Duodenal mucosa (tissue), 2 donors: Measurements from ENCODE around the gene PRODH.
"Not testable (repeated sequence)": the region's sequence is repeated elsewhere in the genome, so short reads cannot be mapped to it uniquely, and the experiment has no call there.

Experiments
- H3K27ac ChIP-seq: one replicate; pipeline ENCODE4 v1.7.0; 2013; ENCODE audit warnings: low read depth, low read length
- H3K27me3 ChIP-seq, 2 donors: one replicate each; pipeline ENCODE4 v1.7.0; 2013; ENCODE audit warnings: low read length in 2 of 2, control low read depth in 1 of 2; ENCODE audit not compliant: insufficient read depth in 2 of 2, control insufficient read depth in 1 of 2
- H3K36me3 ChIP-seq, 2 donors: one replicate each; pipeline ENCODE4 v1.7.0; 2013; ENCODE audit warnings: low read length in 2 of 2, control low read depth in 1 of 2; ENCODE audit not compliant: insufficient read depth in 2 of 2, control insufficient read depth in 1 of 2
- H3K4me1 ChIP-seq, 2 donors: one replicate each; pipeline ENCODE4 v1.7.0; 2013; ENCODE audit warnings: low read length in 2 of 2, control low read depth in 1 of 2; ENCODE audit not compliant: insufficient read depth in 2 of 2, control insufficient read depth in 1 of 2
- H3K4me3 ChIP-seq, 2 donors: one replicate each; pipeline ENCODE4 v1.7.0; 2013; ENCODE audit warnings: low read length in 2 of 2, low read depth in 1 of 2
- H3K9ac ChIP-seq, 2 donors: one replicate each; pipeline ENCODE4 v1.7.0; 2013; ENCODE audit warnings: low read length in 2 of 2, low read depth in 1 of 2
- H3K9me3 ChIP-seq, 2 donors: one replicate each; pipeline ENCODE4 v1.7.0; 2013; ENCODE audit warnings: low read length in 2 of 2, control low read depth in 1 of 2; ENCODE audit not compliant: control insufficient read depth in 1 of 2

PRODH gene

DNA sequence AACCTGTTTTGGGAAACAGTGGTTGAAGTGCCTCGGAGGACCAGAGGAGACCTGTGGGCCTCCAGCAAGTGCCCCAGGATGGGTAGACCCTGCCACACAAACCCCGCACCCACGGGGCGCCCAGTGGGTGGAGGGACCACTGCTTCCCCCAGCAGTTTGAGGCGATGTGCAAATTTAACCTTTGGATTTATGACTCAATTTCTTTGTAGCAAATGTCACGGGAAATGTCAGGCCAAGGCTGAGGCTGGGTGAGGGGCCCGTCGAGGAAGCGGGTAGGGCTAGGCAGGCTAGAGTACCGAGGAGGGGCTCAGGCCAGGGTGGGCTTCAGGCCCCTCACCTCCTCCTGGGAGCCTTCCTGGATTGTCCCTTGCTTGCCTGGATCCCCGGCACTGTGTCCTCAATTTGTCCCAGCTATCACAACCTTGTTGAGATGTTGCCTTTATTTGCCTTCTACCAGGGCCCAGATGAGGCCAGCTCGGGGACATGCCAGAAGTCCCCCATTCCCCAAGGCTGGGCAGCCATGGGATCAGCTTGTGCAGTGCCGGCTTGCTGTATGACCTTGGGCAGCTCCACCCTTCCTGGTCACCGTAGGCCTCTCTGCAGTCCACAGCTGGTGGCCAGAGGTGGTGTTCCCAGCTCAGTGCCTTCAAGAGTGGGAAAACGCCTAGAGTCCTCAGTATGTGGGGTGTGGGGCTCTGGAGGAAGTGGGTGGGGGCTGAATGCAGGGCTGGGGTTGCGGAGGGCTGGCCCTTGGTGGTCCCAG lies 39.5 kb upstream of the PRODH start:
- H3K9me3 ChIP-seq = peaks cover 0 to under 1% of the 10 kb centered on the region in 2 donors
- H3K4me3 ChIP-seq = no peak overlapping the region
- no peaks in the 10 kb centered on the region for H3K36me3 ChIP-seq
- H3K27me3 ChIP-seq = peaks cover 0 to 1% of the 10 kb centered on the region in 2 donors
- no peaks in the 10 kb centered on the region for H3K4me1 ChIP-seq
- no peak overlapping the region for H3K27ac ChIP-seq
- no peak overlapping the region for H3K9ac ChIP-seq

DNA sequence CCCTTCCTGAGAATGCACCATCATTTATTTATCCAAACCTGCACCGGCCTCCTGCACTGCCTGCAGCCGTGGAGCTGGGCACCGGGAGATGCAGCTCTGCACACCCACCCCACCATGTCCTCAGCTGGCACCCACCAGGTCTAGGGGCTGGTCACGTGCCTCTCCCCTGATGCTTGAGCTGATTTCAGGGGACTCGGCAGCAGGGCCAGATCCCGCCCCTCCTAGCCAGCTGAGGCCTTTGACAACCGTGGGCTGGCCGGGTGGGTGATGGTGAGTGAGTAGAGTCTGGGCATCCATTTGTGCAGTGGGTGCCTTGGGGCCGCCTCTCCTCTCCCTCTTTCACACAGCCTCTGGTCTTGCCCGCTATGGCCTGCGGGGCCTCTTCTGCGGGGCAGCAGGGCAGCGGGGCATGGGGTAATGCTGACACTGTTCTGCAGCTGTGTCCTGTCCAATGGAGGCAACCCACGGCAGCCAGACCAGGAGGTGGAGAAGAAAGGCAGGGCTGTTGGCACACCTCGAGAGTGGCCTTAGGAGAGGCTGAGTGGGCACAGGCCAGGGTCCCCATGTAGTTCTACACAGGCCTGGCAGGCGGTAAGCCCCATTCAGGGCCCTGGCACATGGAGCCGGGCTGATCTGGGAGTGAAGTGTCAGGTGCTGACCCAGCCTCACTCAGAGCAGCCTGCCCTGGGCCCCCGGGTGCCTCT lies 38.5 kb upstream of the PRODH start:
- Histone ChIP-seq H3K9ac (no peak overlapping the region), H3K9me3 (no peaks in the 10 kb centered on the region)

DNA sequence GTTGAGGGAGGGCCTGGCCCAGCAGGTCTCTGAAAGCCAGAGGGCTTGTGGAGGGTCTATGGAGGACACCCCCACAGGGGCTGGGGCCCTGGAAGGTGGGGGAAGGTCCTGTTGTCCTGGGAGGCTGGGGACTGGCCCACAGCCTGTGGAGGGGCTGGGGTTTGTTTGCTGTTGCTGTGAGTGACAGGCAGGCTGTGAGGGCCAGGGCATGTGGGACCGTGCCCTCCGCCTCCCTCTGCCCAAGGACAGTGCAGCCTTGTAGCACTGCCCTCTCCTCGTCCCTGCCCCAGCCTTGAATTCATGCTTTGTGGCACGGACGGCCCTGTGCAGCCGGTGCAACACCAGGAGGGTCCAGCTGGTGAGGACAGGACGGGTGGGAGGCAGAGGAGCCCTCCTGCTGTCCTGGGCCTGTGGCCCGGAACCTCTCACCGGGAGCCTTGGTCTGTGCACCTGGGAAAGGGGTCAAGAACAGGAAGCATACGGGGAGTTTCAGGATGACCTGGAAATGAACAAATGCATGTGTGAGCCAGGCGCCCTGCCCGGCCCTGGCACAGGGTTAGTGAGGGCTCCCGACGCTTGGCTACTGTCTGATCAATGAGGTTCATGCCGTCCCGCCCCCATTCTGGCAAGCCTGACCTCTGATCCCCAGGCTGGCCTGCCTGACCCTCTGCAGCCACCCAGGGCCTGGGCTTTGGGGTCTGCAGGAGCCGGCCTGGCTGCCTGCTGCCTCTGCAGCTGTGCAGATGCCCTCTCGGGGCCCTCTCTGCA lies 37.4 kb upstream of the PRODH start:
- Histone ChIP-seq H3K9ac (no peak overlapping the region), H3K9me3 (no peaks in the 10 kb centered on the region), H3K27me3 (peaks cover 0 to 3% of the 10 kb centered on the region in 2 donors), H3K36me3 (no peaks in the 10 kb centered on the region), H3K4me3 (no peak overlapping the region), H3K27ac (no peak overlapping the region), H3K4me1 (no peaks in the 10 kb centered on the region)

More for the DNA sequence above, 38.5 kb upstream of the PRODH start:
- H3K27me3 ChIP-seq = peaks cover 0 to 3% of the 10 kb centered on the region in 2 donors
- no peak overlapping the region for H3K4me3 ChIP-seq
- H3K36me3 ChIP-seq = no peaks in the 10 kb centered on the region
- no peak overlapping the region for H3K27ac ChIP-seq
- no peaks in the 10 kb centered on the region for H3K4me1 ChIP-seq

DNA sequence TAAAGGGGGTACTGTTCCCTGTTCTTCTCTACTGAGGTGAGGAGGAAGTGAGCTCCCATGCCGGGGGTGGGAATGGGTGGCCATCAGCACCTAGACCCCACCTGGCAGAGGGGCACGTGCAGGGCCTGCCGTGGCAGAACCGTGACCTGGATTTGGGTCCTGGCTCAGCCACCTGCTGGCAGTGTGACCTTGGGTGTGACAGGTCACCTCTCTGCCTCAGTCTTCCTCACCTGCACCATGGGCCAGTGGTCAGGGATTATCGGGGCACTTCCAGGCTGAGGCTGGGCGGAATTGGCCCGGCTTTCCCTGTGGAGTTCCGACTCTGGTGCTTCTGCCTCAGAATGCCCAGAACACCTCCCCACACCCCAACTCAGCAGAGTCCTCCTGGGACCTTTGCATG lies 36.5 kb upstream of the PRODH start:
- H3K27me3 ChIP-seq, H3K9me3 ChIP-seq, H3K4me1 ChIP-seq, H3K27ac ChIP-seq, H3K36me3 ChIP-seq, H3K9ac ChIP-seq, H3K4me3 ChIP-seq: not testable (repeated sequence)

DNA sequence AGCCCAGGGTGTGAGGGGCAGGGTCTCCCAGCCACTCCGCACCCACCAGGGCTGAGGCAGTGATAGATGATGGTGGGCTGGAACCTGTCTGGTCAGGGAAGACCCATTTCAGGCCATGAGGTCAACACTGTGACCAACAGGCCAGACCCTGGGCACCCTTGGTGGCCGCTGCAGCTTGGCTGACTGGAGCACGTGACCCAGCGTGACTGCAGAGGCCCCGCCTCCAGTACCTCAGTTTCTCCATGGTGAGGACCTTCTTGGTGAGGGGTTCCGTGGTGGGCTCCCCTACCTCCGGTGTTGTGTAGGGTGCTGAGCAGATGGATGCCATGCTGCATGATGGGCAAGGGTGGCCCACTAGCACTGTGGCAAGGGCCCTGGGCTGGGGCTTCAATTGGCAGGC lies 35.9 kb upstream of the PRODH start:
- not testable (repeated sequence) for H3K4me1 ChIP-seq, H3K9ac ChIP-seq, H3K36me3 ChIP-seq, H3K27ac ChIP-seq, H3K9me3 ChIP-seq, H3K27me3 ChIP-seq, H3K4me3 ChIP-seq

DNA sequence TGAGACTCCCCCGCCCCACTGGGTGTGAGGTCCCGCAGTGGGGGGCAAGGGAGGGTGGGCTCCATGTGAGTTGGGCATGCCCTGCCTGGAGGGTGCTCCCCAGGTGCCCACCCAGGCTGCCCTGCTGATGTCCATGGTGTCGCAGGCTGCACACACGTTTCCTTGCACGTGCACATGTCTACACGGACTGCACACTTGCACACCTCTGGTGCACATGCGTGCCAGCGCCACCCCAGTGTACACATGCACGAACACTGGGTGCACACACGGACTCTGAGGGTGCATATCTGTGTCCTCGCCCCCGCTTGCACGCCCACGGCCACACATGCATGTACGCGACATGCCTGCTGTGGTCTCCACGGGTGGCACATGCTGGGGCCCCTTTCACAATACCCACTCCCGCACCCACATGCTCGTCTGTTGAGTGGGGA lies 35.2 kb upstream of the PRODH start:
- H3K27ac ChIP-seq = no peak overlapping the region
- H3K27me3 ChIP-seq = peaks cover 0 to 3% of the 10 kb centered on the region in 2 donors
- no peak overlapping the region for H3K4me3 ChIP-seq
- no peak overlapping the region for H3K9ac ChIP-seq
- no peaks in the 10 kb centered on the region for H3K4me1 ChIP-seq
- H3K36me3 ChIP-seq = no peaks in the 10 kb centered on the region
- H3K9me3 ChIP-seq = no peaks in the 10 kb centered on the region

DNA sequence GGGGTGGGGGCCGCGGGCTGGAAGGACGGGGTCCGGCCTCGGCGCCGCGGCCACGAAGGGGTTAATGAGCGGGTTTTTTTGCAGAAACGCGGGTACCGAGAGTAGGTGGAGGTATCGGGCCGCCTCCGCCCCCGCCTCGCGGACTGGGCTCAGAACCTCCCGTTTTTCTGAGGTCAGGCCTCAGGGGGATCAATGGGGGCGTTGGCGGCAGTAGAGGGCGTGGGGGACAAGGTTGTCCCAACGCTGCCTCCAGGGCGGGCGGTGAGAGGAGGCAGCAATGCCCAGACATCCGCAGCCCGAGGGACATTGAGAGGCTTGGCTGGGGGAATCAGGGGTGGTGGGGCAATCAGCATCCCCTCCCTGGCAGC lies 34.8 kb upstream of the PRODH start:
- Histone ChIP-seq H3K4me3 (peak overlapping the region; percentile 29 to 50), H3K27me3 (peaks cover 0 to 3% of the 10 kb centered on the region in 2 donors), H3K4me1 (no peaks in the 10 kb centered on the region), H3K9ac (no peak overlapping the region), H3K9me3 (no peaks in the 10 kb centered on the region), H3K27ac (no peak overlapping the region), H3K36me3 (no peaks in the 10 kb centered on the region)

DNA sequence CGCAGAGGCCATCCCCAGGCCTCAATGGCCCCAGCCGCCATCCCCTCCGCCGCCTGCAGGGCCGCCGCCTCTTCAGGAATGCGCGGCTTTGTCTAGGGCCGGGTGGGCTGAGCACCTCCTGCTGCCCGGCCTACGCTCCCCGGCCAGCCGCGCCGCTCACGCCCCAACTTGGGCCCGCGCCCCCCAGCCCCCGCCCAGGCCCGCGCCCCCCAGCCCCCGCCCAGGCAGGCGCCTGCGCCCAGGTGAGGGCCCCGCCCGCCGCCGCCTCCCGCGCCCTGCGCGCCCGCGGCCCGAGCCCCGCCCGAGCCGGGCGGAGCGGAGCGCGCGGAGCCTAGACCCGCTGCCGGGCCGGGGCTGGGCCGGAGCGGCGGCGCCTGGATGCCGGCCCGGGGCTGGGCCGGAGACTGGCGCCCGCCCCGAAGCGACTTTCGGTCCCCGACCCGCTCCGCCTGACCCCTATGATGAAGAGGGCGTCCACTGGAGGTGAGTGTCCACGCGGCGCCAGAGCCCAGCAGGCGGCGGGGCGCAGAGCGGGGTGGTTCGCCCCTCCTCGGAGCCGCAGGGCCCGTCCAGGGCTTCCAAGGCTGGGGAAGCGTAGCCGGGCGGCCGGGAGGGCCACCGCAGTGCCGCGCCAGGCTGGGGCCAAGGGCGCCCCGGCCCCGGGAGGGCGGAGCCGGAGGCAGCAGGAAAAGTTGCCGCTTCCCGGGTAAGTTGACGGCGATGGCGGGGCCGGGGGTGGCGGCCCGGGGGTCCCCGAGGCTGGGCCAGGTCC lies 34.3 kb upstream of the PRODH start:
- Histone ChIP-seq H3K4me3 (peak overlapping the region; percentile 29 to 50), H3K9me3 (no peaks in the 10 kb centered on the region), H3K27me3 (peaks cover 0 to 3% of the 10 kb centered on the region in 2 donors), H3K4me1 (no peaks in the 10 kb centered on the region), H3K36me3 (no peaks in the 10 kb centered on the region), H3K27ac (no peak overlapping the region), H3K9ac (no peak overlapping the region)

DNA sequence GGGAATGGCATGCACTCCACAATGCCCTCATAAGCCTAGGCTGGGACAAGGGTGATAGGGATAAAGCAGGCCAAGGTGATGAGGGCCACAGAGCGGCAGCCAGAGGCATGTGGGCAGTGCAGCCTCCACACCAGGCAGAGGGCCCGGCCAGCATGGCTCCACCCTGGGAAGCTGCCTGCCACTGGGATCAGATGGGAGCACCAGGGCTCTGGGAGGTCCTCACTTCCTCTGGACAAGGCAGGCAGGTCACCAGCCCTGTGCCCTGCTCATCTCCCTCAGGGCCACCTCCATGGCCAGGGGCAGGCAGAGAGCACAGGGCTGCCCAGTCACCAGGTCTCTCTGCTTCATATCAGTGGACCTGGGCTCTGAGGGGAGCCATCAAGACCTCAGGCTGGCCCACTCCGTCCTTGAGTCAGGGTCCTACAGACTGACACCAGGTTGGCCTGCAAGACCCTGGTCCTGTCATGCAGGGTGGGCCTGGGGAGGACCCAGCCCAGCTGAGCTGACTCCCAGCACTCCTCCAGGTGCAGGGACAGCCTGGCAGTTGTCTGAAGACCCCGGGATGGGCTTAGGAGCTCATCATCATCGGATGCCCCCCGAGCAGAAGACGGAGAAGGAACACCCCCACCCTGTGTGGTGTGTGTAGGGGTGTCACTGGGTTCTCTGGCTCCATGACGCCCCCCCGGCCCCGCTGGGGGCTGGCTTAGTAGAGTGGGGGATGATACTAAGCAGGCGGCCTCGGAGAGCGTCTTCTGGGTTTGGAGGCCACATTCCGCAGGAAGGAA lies 33.3 kb upstream of the PRODH start:
- H3K9ac ChIP-seq, H3K36me3 ChIP-seq, H3K4me3 ChIP-seq: not testable (repeated sequence)

More for the DNA sequence above, 33.3 kb upstream of the PRODH start:
- not testable (repeated sequence) for H3K27ac ChIP-seq, H3K27me3 ChIP-seq, H3K4me1 ChIP-seq, H3K9me3 ChIP-seq
